Measurements from ENCODE around the gene ZNF215.
"Not testable (repeated sequence)": the region's sequence is repeated elsewhere in the genome, so short reads cannot be mapped to it uniquely, and the experiment has no call there.

ZNF215 gene

GRCh38 chr11:6926208-6927029, at the start of gene ZNF215:
Gene ZNF215, plus strand, starts transcription at chr11:6926426. Its CDS starts 5,847 bp downstream, at chr11:6932273.
- DNase-seq (ENCODE audit: low read depth in 2 of 3, low spot score in 1 of 3): peak; percentile 25 to 28 (median 26)

- DNase-seq (ENCODE audit: low read depth in 2 of 3, low spot score in 1 of 3): no peak
Observed at GRCh38 chr11:6876914-6877313, 49.3 kb upstream of the ZNF215 start.

GRCh38 chr11:6882751-6883150, 43.5 kb upstream of the ZNF215 start:
- DNase-seq (ENCODE audit: low read depth in 2 of 3, low spot score in 1 of 3): no peak

GRCh38 chr11:6887711-6888110, 38.5 kb upstream of the ZNF215 start:
- DNase-seq (ENCODE audit: low read depth in 2 of 3, low spot score in 1 of 3): not testable (repeated sequence)

GRCh38 chr11:6888830-6889229, 37.4 kb upstream of the ZNF215 start:
- DNase-seq (ENCODE audit: low read depth in 2 of 3, low spot score in 1 of 3): no peak

GRCh38 chr11:6889835-6890234, 36.4 kb upstream of the ZNF215 start:
- no peak for DNase-seq (ENCODE audit: low read depth in 2 of 3, low spot score in 1 of 3)

- DNase-seq (ENCODE audit: low read depth in 2 of 3, low spot score in 1 of 3): no peak
Observed at GRCh38 chr11:6892400-6892799, 33.8 kb upstream of the ZNF215 start, which contains the start of gene OR2D2. Gene OR2D2, minus strand, starts transcription at chr11:6892500. Its CDS starts 0 bp downstream, at chr11:6892500.

- no peak for DNase-seq (ENCODE audit: low read depth in 2 of 3, low spot score in 1 of 3)
Observed at GRCh38 chr11:6894097-6894496, 32.1 kb upstream of the ZNF215 start.

- no peak for DNase-seq (ENCODE audit: low read depth in 2 of 3, low spot score in 1 of 3)
Observed at GRCh38 chr11:6895010-6895409, 31.2 kb upstream of the ZNF215 start.

GRCh38 chr11:6898911-6899310, 27.3 kb upstream of the ZNF215 start:
- DNase-seq (ENCODE audit: low read depth in 2 of 3, low spot score in 1 of 3): no peak

- DNase-seq (ENCODE audit: low read depth in 2 of 3, low spot score in 1 of 3): no peak
Observed at GRCh38 chr11:6900327-6900999, 25.8 kb upstream of the ZNF215 start.

GRCh38 chr11:6904804-6905203, 21.4 kb upstream of the ZNF215 start:
- DNase-seq (ENCODE audit: low read depth in 2 of 3, low spot score in 1 of 3): not testable (repeated sequence)

GRCh38 chr11:6911378-6911777, 14.8 kb upstream of the ZNF215 start:
- DNase-seq (ENCODE audit: low read depth in 2 of 3, low spot score in 1 of 3): no peak

- DNase-seq (ENCODE audit: low read depth in 2 of 3, low spot score in 1 of 3): no peak
Observed at GRCh38 chr11:6911948-6912347, 14.3 kb upstream of the ZNF215 start.

- no peak for DNase-seq (ENCODE audit: low read depth in 2 of 3, low spot score in 1 of 3)
Observed at GRCh38 chr11:6919698-6920097, 6.5 kb upstream of the ZNF215 start.

GRCh38 chr11:6920702-6921101, 5.5 kb upstream of the ZNF215 start, which contains the start of gene OR2D3:
Gene OR2D3, plus strand, starts transcription at chr11:6921002. Its CDS starts 0 bp downstream, at chr11:6921002.
- no peak for DNase-seq (ENCODE audit: low read depth in 2 of 3, low spot score in 1 of 3)

- DNase-seq (ENCODE audit: low read depth in 2 of 3, low spot score in 1 of 3): no peak
Observed at GRCh38 chr11:6925007-6925577, 1.1 kb upstream of the ZNF215 start.

GRCh38 chr11:6925636-6926207, 504 bp upstream of the ZNF215 start:
- no peak for DNase-seq (ENCODE audit: low read depth in 2 of 3, low spot score in 1 of 3)

- DNase-seq (ENCODE audit: low read depth in 2 of 3, low spot score in 1 of 3): no peak
Observed at GRCh38 chr11:6927030-6927617, 898 bp downstream of the ZNF215 start.

GRCh38 chr11:6928916-6929315, 2.7 kb downstream of the ZNF215 start:
- no peak for DNase-seq (ENCODE audit: low read depth in 2 of 3, low spot score in 1 of 3)

GRCh38 chr11:6931146-6931713, 5.0 kb downstream of the ZNF215 start:
- no peak for DNase-seq (ENCODE audit: low read depth in 2 of 3, low spot score in 1 of 3)
